ENCODE measurements around the gene SFXN3. TPM values are rescaled to one million over a fixed set of nuclear protein-coding genes. Genes with fewer than 3 reads are reported as not detected.
A peak's percentile ranks its signal among the peaks of the same experiment; 100 is the strongest.

SFXN3 gene
- total and polyA plus RNA-seq, 2 of the 13 experiments (the other 11 are each of a cell fraction or from before 2014, with no cell fraction given): 16.8 to 71.5 TPM

- TF ChIP-seq, protein P1, sequence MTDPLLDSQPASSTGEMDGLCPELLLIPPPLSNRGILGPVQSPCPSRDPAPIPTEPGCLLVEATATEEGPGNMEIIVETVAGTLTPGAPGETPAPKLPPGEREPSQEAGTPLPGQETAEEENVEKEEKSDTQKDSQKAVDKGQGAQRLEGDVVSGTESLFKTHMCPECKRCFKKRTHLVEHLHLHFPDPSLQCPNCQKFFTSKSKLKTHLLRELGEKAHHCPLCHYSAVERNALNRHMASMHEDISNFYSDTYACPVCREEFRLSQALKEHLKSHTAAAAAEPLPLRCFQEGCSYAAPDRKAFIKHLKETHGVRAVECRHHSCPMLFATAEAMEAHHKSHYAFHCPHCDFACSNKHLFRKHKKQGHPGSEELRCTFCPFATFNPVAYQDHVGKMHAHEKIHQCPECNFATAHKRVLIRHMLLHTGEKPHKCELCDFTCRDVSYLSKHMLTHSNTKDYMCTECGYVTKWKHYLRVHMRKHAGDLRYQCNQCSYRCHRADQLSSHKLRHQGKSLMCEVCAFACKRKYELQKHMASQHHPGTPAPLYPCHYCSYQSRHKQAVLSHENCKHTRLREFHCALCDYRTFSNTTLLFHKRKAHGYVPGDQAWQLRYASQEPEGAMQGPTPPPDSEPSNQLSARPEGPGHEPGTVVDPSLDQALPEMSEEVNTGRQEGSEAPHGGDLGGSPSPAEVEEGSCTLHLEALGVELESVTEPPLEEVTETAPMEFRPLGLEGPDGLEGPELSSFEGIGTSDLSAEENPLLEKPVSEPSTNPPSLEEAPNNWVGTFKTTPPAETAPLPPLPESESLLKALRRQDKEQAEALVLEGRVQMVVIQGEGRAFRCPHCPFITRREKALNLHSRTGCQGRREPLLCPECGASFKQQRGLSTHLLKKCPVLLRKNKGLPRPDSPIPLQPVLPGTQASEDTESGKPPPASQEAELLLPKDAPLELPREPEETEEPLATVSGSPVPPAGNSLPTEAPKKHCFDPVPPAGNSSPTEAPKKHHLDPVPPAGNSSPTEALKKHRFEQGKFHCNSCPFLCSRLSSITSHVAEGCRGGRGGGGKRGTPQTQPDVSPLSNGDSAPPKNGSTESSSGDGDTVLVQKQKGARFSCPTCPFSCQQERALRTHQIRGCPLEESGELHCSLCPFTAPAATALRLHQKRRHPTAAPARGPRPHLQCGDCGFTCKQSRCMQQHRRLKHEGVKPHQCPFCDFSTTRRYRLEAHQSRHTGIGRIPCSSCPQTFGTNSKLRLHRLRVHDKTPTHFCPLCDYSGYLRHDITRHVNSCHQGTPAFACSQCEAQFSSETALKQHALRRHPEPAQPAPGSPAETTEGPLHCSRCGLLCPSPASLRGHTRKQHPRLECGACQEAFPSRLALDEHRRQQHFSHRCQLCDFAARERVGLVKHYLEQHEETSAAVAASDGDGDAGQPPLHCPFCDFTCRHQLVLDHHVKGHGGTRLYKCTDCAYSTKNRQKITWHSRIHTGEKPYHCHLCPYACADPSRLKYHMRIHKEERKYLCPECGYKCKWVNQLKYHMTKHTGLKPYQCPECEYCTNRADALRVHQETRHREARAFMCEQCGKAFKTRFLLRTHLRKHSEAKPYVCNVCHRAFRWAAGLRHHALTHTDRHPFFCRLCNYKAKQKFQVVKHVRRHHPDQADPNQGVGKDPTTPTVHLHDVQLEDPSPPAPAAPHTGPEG (CRISPR knock-in tag; IDR thresholded peaks at IDR 0.05): no peak
- TF ChIP-seq ATF7 (IDR thresholded peaks at IDR 0.05) (no peak), ATF7 (CRISPR knock-in tag; IDR thresholded peaks at IDR 0.05) (no peak), PLSCR1 (CRISPR knock-in tag; IDR thresholded peaks at IDR 0.05; ENCODE audit: borderline replicate concordance) (no peak), IKZF5 (CRISPR knock-in tag; IDR thresholded peaks at IDR 0.05) (0 out of 2 replicates have a peak, but pooled peaks have one; percentile 20), ZNF615 (CRISPR knock-in tag; IDR thresholded peaks at IDR 0.05; ENCODE audit: borderline replicate concordance) (no peak), ZMYM2 (CRISPR knock-in tag; IDR thresholded peaks at IDR 0.05) (no peak), RCOR2 (CRISPR knock-in tag; IDR thresholded peaks at IDR 0.05) (no peak), ZNF777 (CRISPR knock-in tag; IDR thresholded peaks at IDR 0.05) (peak; percentile 42; the same call in 1 of the 2 replicates), ZNF296 (CRISPR knock-in tag; conservative IDR thresholded peaks at IDR 0.05) (no peak)
- TF ChIP-seq, protein P2, sequence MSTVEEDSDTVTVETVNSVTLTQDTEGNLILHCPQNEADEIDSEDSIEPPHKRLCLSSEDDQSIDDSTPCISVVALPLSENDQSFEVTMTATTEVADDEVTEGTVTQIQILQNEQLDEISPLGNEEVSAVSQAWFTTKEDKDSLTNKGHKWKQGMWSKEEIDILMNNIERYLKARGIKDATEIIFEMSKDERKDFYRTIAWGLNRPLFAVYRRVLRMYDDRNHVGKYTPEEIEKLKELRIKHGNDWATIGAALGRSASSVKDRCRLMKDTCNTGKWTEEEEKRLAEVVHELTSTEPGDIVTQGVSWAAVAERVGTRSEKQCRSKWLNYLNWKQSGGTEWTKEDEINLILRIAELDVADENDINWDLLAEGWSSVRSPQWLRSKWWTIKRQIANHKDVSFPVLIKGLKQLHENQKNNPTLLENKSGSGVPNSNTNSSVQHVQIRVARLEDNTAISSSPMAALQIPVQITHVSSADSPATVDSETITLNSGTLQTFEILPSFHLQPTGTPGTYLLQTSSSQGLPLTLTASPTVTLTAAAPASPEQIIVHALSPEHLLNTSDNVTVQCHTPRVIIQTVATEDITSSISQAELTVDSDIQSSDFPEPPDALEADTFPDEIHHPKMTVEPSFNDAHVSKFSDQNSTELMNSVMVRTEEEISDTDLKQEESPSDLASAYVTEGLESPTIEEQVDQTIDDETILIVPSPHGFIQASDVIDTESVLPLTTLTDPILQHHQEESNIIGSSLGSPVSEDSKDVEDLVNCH (CRISPR knock-in tag; IDR thresholded peaks at IDR 0.05): no peak
- TF ChIP-seq, protein P3, sequence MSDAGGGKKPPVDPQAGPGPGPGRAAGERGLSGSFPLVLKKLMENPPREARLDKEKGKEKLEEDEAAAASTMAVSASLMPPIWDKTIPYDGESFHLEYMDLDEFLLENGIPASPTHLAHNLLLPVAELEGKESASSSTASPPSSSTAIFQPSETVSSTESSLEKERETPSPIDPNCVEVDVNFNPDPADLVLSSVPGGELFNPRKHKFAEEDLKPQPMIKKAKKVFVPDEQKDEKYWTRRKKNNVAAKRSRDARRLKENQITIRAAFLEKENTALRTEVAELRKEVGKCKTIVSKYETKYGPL (CRISPR knock-in tag; IDR thresholded peaks at IDR 0.05): 0 out of 2 replicates have a peak, but pooled peaks have one; percentile 28
- TF ChIP-seq, protein P4, sequence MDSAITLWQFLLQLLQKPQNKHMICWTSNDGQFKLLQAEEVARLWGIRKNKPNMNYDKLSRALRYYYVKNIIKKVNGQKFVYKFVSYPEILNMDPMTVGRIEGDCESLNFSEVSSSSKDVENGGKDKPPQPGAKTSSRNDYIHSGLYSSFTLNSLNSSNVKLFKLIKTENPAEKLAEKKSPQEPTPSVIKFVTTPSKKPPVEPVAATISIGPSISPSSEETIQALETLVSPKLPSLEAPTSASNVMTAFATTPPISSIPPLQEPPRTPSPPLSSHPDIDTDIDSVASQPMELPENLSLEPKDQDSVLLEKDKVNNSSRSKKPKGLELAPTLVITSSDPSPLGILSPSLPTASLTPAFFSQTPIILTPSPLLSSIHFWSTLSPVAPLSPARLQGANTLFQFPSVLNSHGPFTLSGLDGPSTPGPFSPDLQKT (CRISPR knock-in tag; IDR thresholded peaks at IDR 0.05; ENCODE audit: borderline replicate concordance): no peak
- TF ChIP-seq, protein P5, sequence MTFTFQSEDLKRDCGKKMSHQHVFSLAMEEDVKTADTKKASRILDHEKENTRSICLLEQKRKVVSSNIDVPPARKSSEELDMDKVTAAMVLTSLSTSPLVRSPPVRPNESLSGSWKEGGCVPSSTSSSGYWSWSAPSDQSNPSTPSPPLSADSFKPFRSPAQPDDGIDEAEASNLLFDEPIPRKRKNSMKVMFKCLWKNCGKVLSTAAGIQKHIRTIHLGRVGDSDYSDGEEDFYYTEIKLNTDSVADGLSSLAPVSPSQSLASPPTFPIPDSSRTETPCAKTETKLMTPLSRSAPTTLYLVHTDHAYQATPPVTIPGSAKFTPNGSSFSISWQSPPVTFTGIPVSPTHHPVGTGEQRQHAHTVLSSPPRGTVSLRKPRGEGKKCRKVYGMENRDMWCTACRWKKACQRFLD (CRISPR knock-in tag; IDR thresholded peaks at IDR 0.05; ENCODE audit: borderline replicate concordance): 0 out of 2 replicates have a peak, but pooled peaks have one; percentile 41
Observed at GRCh38 chr10:101067356-101068083, 36.5 kb downstream of the SFXN3 start (continued).
